Mesodermal cell (in vitro differentiated cells): ENCODE results near the gene GABRG3.

ENCODE experiments used
- H3K27ac ChIP-seq: 2 replicates; pipeline ENCODE4 v1.7.0; 2013; ENCODE audit warnings: mild to moderate bottlenecking, low read depth, low read length, moderate library complexity; ENCODE audit not compliant: severe bottlenecking
- H3K36me3 ChIP-seq: 2 replicates; pipeline ENCODE4 v1.7.1; 2013; ENCODE audit warnings: mild to moderate bottlenecking, low read length, moderate library complexity; ENCODE audit not compliant: control insufficient read depth, insufficient read depth
- H3K4me1 ChIP-seq: one replicate; pipeline ENCODE4 v1.7.1; 2013; ENCODE audit warnings: mild to moderate bottlenecking, low read length; ENCODE audit not compliant: insufficient read depth, control insufficient read depth, poor library complexity, severe bottlenecking
- H3K4me3 ChIP-seq: 2 replicates; pipeline ENCODE4 v1.7.0; 2013; ENCODE audit warnings: low read length, control low read depth, mild to moderate bottlenecking; ENCODE audit not compliant: insufficient read depth, poor library complexity, severe bottlenecking; ENCODE audit errors: extremely low read depth
- H3K9me3 ChIP-seq: 2 replicates; pipeline ENCODE4 v1.7.1; 2013; ENCODE audit warnings: mild to moderate bottlenecking, low read length, moderate library complexity; ENCODE audit not compliant: control insufficient read depth
- WGBS, 2 experiments: methylation state at CpG; one replicate each; pipeline ENCODE4 v1.1.5; 2013; ENCODE audit warnings: missing lambda C conversion rate in 2 of 2; ENCODE audit not compliant: insufficient coverage in 2 of 2; 5-methylcytosine and 5-hydroxymethylcytosine counted together

GABRG3 gene

DNA sequence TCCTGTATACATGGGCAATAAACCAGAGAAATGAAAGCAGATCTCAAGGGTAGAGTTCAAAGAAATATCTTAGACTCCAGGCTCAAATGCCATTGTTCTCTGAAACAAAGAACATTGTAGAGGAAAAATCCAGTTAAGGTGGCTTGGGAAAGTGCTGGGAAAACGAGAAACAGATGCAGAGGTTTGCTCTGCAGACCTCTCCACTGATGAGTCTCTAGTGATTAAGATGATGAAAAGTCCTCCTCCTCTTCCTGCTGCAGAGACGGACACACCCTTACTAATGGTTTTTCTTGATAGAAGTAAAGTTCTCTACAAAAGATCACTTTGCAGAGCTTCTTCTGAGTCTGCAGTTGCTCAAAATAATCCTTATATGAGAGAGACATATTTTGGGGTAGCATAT is 264.7 kb downstream of the GABRG3 start:
- H3K36me3 ChIP-seq = no peaks in the 10 kb centered on the region
- no peaks in the 10 kb centered on the region for H3K4me1 ChIP-seq
- no peak overlapping the region for H3K27ac ChIP-seq
- WGBS, 2 experiments = 80% methylated on average over 1 of the region's 2 CpGs; no CpG with 5 or more reads in 1 of the 2 experiments
- no peak overlapping the region for H3K4me3 ChIP-seq
- no peaks in the 10 kb centered on the region for H3K9me3 ChIP-seq

DNA sequence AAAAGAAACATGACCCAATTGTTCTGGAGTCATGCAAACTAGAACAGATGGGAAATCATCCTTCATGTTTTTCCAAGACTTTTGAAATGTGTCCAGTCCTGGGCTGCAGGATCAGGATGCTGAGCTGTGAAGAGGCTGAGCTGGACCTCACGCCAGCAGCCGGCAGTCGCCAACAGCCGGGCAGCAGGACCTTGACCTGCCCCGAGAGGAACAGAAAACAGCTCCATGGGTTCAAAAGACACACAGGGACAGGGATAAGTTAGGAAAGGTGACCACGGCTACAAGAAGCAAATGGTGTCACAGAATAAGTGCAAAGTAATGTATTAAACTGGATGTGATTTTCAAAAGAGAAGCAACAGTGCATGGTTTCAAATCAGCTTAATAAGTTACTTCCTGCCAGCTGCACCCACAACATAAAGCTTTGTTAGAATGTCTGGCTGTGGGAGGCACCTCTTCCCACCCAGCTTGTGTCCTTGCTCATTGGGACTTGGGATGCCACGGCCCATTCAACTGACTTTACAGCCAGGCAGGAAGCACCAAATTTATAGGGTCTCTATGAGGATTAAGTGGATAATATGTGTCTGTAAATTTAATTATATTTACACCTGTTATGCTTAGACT is 266.4 kb downstream of the GABRG3 start:
- Histone ChIP-seq H3K36me3 (no peaks in the 10 kb centered on the region), H3K27ac (no peak overlapping the region), H3K9me3 (no peaks in the 10 kb centered on the region), H3K4me3 (no peak overlapping the region), H3K4me1 (peaks cover 11% of the 10 kb centered on the region)
- 91 to 97% methylated on average over 6 of the region's 7 CpGs for WGBS, 2 experiments

DNA sequence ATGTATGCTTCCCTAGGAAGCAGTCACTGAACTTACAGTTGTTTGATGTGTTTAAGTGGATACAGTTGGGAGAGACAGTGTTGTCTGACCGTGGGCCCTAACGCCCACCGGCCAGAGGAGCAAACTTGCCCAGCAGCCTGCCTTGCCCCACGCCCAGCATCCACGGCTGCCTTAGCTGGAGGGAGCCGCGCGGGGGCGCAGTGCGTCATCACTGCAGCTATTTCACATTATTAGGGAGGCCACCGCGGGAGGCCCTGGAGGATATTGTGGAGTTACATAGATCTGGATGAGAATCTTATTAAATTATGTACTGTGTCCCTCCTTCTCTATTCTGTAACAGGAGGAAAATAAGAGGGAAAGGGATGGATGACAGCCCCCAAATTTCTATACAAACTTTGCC is 267.2 kb downstream of the GABRG3 start:
- peaks cover 12% of the 10 kb centered on the region for H3K4me1 ChIP-seq
- no peaks in the 10 kb centered on the region for H3K36me3 ChIP-seq
- H3K4me3 ChIP-seq = no peak overlapping the region
- H3K9me3 ChIP-seq = no peaks in the 10 kb centered on the region
- no peak overlapping the region for H3K27ac ChIP-seq
- 92 to 95% methylated on average over 5 to 9 of the region's 12 CpGs for WGBS, 2 experiments

DNA sequence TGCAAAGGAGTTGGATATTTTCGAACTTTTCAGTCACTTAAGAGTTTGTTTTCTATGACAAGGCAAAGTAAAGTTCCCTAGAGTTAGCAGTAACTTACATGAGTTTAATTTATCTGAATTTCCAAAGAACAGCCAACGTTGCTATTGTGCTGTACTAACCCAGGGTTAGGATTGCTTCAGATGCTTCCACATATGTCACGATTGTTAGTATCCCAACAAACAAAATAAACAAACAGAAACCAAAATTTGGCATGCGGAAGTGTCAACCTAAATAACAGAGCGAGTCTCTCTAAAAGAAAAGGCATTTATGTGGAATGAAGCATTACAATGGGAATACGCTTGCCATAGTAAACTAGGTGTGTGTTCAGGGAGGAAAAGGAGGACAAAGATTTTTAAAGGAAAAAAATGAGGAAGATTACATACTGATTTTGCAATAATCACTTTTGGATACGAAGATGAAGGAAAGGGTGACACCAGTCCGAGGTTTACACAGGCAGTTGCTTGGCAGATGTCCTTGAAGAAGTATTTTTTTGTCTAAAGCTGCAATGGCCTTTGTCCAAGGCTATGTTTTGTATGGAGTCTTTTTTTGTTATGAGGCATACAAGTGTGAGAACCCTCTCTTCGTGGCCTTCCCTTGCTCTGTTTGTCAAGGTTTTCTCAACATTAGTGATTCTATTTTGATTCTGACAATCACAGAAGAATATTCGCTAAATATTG is 267.9 kb downstream of the GABRG3 start:
- Histone ChIP-seq H3K4me1 (peaks cover 12% of the 10 kb centered on the region), H3K36me3 (no peaks in the 10 kb centered on the region), H3K9me3 (no peaks in the 10 kb centered on the region), H3K4me3 (no peak overlapping the region), H3K27ac (no peak overlapping the region)
- 90% methylated on average over 5 to 6 of the region's 10 CpGs for WGBS, 2 experiments

DNA sequence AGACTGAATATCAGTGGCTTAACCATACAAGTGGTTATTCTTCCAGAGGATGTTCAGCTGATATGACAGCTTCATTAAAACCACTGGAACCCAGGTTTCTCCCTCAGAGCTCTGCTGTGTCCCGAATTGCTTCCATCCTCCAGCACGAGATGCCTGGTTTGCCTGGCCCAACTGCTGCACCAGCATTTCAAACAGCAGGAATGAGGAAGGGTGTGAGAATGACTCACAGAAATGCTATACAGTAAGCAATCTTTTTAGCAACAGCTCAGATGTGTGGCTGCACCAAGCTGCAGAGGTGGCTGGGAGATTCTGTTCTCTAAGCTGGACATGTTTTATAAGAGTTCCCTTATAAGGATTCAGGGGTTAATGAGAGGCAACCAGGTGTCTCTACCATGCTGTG is 271.0 kb downstream of the GABRG3 start:
- H3K36me3 ChIP-seq = no peaks in the 10 kb centered on the region
- H3K27ac ChIP-seq = no peak overlapping the region
- no peaks in the 10 kb centered on the region for H3K9me3 ChIP-seq
- WGBS, 2 experiments = 21 to 80% methylated on average over 1 to 2 of the region's 2 CpGs
- no peak overlapping the region for H3K4me3 ChIP-seq
- peaks cover 12% of the 10 kb centered on the region for H3K4me1 ChIP-seq

DNA sequence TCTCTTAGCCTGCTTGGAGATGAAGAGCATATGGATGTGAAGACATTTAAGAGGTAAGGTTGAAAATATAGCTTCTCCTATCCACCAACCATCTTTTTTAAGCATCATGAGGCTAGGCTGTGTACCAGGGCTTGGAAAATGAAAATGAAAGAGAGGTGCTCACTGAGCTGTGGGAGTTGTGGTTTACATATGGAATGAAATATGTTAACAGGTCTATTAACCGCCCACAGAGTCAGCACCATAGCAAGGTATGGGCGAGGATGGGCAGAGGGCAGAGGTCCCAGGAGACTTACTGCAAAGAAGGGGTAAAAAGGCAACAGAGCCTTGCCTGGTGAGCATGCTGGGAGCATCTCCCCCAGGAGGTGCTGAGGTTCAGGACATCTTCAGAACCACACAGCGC is 273.1 kb downstream of the GABRG3 start:
- Histone ChIP-seq H3K27ac (no peak overlapping the region), H3K4me1 (peaks cover 12% of the 10 kb centered on the region), H3K4me3 (no peak overlapping the region), H3K36me3 (no peaks in the 10 kb centered on the region), H3K9me3 (no peaks in the 10 kb centered on the region)
- 89 to 90% methylated on average over 3 of the region's 3 CpGs for WGBS, 2 experiments

DNA sequence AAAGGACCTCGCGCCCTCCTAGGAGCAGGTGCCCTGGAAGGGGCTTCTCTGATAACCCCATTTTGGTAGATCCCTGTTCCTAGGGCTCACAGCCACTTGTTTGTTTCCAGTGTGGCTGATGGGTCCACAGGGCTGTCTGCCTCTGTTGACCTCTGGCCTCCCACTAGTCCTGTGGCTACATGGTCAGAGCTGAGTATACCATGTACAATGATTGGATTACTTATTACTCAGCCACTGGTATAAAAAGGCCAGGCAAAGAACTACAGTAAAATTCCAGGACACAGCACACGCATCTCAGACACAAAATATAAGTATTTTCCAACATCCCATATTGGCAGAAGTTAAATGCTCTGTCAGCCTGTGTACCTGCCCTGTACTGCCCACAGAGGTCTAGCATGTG is 277.3 kb downstream of the GABRG3 start:
- H3K36me3 ChIP-seq = no peaks in the 10 kb centered on the region
- WGBS, 2 experiments = 86 to 94% methylated on average over 2 of the region's 3 CpGs
- H3K27ac ChIP-seq = no peak overlapping the region
- no peaks in the 10 kb centered on the region for H3K9me3 ChIP-seq
- H3K4me3 ChIP-seq = no peak overlapping the region
- no peaks in the 10 kb centered on the region for H3K4me1 ChIP-seq

DNA sequence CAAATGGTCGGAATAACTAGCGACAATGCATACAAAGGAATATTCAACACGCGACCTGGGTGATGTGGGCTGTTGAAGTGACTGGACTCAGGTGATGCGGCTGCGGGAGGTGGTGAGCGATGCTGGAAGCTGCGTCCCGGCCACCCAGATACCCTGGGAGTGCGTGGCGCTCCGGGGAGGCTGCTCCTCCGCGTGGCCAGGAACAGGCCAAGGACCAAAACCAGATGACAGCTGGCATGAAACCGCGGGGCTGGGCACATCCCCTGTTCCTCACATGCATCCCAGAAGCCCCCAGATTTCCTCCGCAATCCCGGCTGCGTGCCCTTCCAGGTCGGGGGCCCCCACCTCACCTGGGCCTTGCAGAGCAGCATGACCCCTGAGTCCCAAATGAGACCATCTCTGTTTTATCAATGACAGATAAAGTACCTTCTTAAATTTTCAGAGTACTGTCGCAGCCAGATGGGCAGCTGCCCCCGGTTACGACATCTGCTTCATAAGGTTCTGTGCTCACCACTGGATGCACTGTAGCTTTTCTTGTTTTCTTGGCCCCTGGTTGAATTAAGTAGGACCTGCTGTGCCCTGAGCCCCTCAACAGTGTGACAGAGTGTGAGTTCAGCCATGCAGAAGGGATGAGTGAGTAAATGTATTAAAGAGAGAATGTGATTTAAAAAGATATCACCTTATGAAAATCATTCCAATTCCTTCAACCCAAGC is 278.2 kb downstream of the GABRG3 start:
- no peak overlapping the region for H3K4me3 ChIP-seq
- 93 to 95% methylated on average over 22 to 23 of the region's 23 CpGs for WGBS, 2 experiments
- H3K9me3 ChIP-seq = no peaks in the 10 kb centered on the region
- H3K4me1 ChIP-seq = no peaks in the 10 kb centered on the region
- H3K36me3 ChIP-seq = no peaks in the 10 kb centered on the region
- H3K27ac ChIP-seq = no peak overlapping the region

DNA sequence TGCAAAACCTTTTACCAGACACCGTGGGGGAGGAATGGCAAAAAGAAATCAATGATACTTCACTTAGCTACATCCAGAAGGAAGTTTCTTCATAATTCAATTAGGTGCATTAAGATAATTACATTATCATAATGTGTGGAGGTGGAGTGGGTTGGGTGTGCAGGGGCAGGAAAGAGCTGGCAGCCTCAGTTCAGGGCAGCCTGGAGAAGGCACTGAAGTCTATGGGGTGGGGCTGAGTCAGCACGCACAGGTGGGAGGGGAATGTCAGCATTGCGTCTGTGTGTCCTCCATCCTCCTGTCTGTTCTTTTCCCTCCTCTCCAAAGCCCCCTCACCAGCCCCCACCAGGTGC is 278.8 kb downstream of the GABRG3 start:
- H3K4me1 ChIP-seq = no peaks in the 10 kb centered on the region
- H3K36me3 ChIP-seq = no peaks in the 10 kb centered on the region
- no peak overlapping the region for H3K27ac ChIP-seq
- no peak overlapping the region for H3K4me3 ChIP-seq
- H3K9me3 ChIP-seq = no peaks in the 10 kb centered on the region
- 53% methylated on average over 2 of the region's 3 CpGs; no CpG with 5 or more reads in 1 of the 2 experiments for WGBS, 2 experiments

DNA sequence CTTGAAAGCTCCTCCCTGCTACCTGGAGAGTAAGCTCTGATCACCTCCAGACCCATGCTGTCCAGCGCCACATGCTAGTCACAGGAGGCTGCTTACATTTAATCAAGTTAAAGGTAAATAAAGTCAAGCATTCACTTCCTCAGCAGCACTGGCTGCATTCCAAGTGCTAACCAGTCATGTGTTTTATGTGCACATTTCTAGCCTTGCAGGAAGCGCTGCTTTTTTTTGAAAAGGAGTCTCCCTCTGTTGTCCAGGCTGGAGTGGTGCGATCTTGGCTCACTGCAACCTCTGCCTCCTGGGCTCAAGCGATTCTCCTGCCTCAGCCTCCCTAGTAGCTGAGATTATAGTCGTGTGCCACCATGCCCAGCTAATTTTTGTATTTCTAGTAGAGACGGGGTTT is 279.2 kb downstream of the GABRG3 start:
- 88% methylated on average over 6 of the region's 6 CpGs for whole genome bisulfite sequencing, 2 experiments
- no peaks in the 10 kb centered on the region for H3K9me3 ChIP-seq
- H3K27ac ChIP-seq = no peak overlapping the region
- H3K4me3 ChIP-seq = no peak overlapping the region
- H3K4me1 ChIP-seq = no peaks in the 10 kb centered on the region
- H3K36me3 ChIP-seq = no peaks in the 10 kb centered on the region

DNA sequence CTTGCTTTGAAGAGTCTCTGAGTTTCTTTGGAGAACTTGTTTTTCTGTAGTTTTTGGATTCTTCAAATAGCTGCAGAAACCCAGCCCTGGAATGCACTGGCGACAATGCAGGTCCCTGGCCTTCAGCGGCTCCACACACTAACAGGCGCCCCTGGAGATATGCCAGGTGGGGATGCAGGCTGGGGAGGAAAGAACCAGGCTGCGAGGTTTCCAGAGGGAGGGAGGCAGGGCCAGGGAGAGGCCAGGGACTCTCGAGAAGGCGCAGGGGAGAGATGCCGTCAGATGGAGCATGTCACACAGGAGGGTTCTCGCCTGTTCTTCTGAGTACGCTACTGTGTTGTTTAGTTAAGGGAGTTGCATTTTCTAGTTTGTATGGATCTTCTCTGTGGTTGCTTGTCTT is 283.1 kb downstream of the GABRG3 start:
- H3K4me1 ChIP-seq = no peaks in the 10 kb centered on the region
- 86 to 88% methylated on average over 4 to 5 of the region's 9 CpGs for WGBS, 2 experiments
- H3K27ac ChIP-seq = no peak overlapping the region
- H3K9me3 ChIP-seq = no peaks in the 10 kb centered on the region
- no peak overlapping the region for H3K4me3 ChIP-seq
- no peaks in the 10 kb centered on the region for H3K36me3 ChIP-seq
